HepG2 (cell line): ENCODE measurements around the gene PVALB. TPM values are rescaled to one million over a fixed set of nuclear protein-coding genes. Genes with fewer than 3 reads are reported as not detected.

Source experiments
- ATAC-seq: fragments of 200-7000 bp; cut with Tn5 transposase; 3 replicates; pipeline ENCODE4 v1.9.1; 2020; ENCODE audit warnings: mild to moderate bottlenecking, moderate library complexity
- BruUV-seq: library from RNA; stranded (reverse); fragments of 400-500 nt; replicated peaks from 2 replicates; lab custom pipeline; 2021; lab: Mats Ljungman, UMichigan
- CTCF ChIA-PET: fragments of 300-600 bp; formaldehyde crosslinking; extraction: SDS; loops from one replicate; lab custom pipeline; 2021; ENCODE audit warnings: low total read pairs, inconsistent platforms, low intra/inter-chr PET ratio; lab: Yijun Ruan, JAX
- POLR2A ChIA-PET: fragments of 350-600 bp; sonication (Branson Sonifier 250); formaldehyde crosslinking; loops from one replicate; lab custom pipeline; 2020; ENCODE audit warnings: antibody characterized with exemption, inconsistent platforms; lab: Yijun Ruan, JAX
- DNase-seq: peaks from one replicate; pipeline ENCODE4 v3.0.0-alpha.2; 2015; ENCODE audit warnings: low spot score
- FAIRE-seq: peaks from 3 replicates; lab custom pipeline; 2011; peaks lifted over from hg19 to GRCh38; lab: Jason Lieb, UNC
- H2AFZ ChIP-seq: one replicate; pipeline ENCODE4 v1.6.1; 2011; ENCODE audit warnings: low read length, inconsistent platforms
- H3K27ac ChIP-seq: fragments of 300-600 bp; 3 replicates; pipeline ENCODE4 v1.8.0; 2011; ENCODE audit warnings: mixed run types, mild to moderate bottlenecking, mixed read lengths, low read length, inconsistent platforms; ENCODE audit not compliant: insufficient read depth; ENCODE audit errors: extremely low read length
- H3K27me3 ChIP-seq, 2 experiments: fragments of 200-600 bp in 1 of 2; 2 replicates in 1 of 2; 3 replicates in 1 of 2; pipeline versions ENCODE4 v1.6.0 to v1.8.0; 2011; ENCODE audit warnings: low read length in 2 of 2, mild to moderate bottlenecking in 2 of 2, moderate library complexity in 2 of 2, inconsistent platforms in 1 of 2; ENCODE audit not compliant: insufficient read depth in 2 of 2, control insufficient read depth in 1 of 2
- H3K36me3 ChIP-seq, 2 experiments: fragments of 200-600 bp in 1 of 2; replicated peaks in 1 of 2; 2 replicates in 1 of 2; 3 replicates in 1 of 2; pipeline versions ENCODE4 v1.5.1 to v1.8.0; 2011; ENCODE audit warnings: low read length in 2 of 2, inconsistent platforms in 1 of 2; ENCODE audit not compliant: insufficient read depth in 2 of 2, control insufficient read depth in 1 of 2
- H3K4me1 ChIP-seq: 2 replicates; pipeline ENCODE4 v1.5.1; 2012; ENCODE audit warnings: low read length, inconsistent platforms; ENCODE audit not compliant: insufficient read depth
- H3K4me2 ChIP-seq: 2 replicates; pipeline ENCODE4 v1.6.0; 2011; ENCODE audit warnings: low read depth, low read length, inconsistent platforms
- H3K4me3 ChIP-seq, 3 experiments: fragments of 200-600 bp in 1 of 3; sonication (generic), shearing (Covaris generic) in 1 of 3; replicated peaks in 1 of 3; 2 replicates each; pipeline ENCODE4 v1.5.1; 2011 to 2016; ENCODE audit warnings: low read length in 3 of 3, inconsistent platforms in 2 of 3, low read depth in 2 of 3, mild to moderate bottlenecking in 2 of 3, control low read depth in 1 of 3, mixed read lengths in 1 of 3; ENCODE audit not compliant: insufficient read depth in 1 of 3
- H3K79me2 ChIP-seq: one replicate; pipeline ENCODE4 v1.6.1; 2011; ENCODE audit warnings: low read length, inconsistent platforms; ENCODE audit not compliant: insufficient read depth
- H3K9ac ChIP-seq: 2 replicates; pipeline ENCODE4 v1.6.0; 2011; ENCODE audit warnings: mild to moderate bottlenecking, low read depth, low read length, inconsistent platforms; ENCODE audit not compliant: insufficient read depth
- H3K9me3 ChIP-seq: 2 replicates; pipeline ENCODE4 v1.5.1; 2012; ENCODE audit warnings: mild to moderate bottlenecking, low read length
- H4K20me1 ChIP-seq: 2 replicates; pipeline ENCODE4 v1.6.0; 2011; ENCODE audit warnings: inconsistent platforms, mild to moderate bottlenecking, low read length, moderate library complexity; ENCODE audit not compliant: insufficient read depth
- CTCF ChIP-seq: sonication (generic); formaldehyde crosslinking; IDR thresholded peaks from 2 replicates; pipeline ENCODE4 v1.5.0; 2020; ENCODE audit warnings: mild to moderate bottlenecking, missing genetic modification reagents, moderate library complexity
- HCFC1 ChIP-seq: fragments of 150-350 bp; IDR thresholded peaks from 2 replicates; pipeline ENCODE4 v1.6.1; 2014; ENCODE audit warnings: low read depth, low read length
- MEIS2 ChIP-seq: sonication (generic); formaldehyde crosslinking; IDR thresholded peaks from 2 replicates; pipeline ENCODE4 v1.9.0; 2021; ENCODE audit warnings: mild to moderate bottlenecking, missing genetic modification reagents
- PITX1 ChIP-seq: sonication (generic); formaldehyde crosslinking; IDR thresholded peaks from 2 replicates; pipeline ENCODE4 v1.5.1; 2020; ENCODE audit warnings: mild to moderate bottlenecking, missing genetic modification reagents
- POLR2AphosphoS2 ChIP-seq: IDR thresholded peaks from 2 replicates; pipeline ENCODE4 v1.6.1; 2011; ENCODE audit warnings: low read depth, low read length, improper control_type of control experiment
- RELA ChIP-seq: sonication (generic); formaldehyde crosslinking; IDR thresholded peaks from 2 replicates; pipeline ENCODE4 v1.4.0; 2020; ENCODE audit warnings: missing genetic modification reagents
- RFXANK ChIP-seq: IDR thresholded peaks from 2 replicates; pipeline ENCODE4 v1.6.1; 2016
- SRSF4 ChIP-seq: fragments of 200-400 bp; formaldehyde crosslinking; IDR thresholded peaks from one replicate; pipeline ENCODE4 v1.6.1; 2018; ENCODE audit warnings: mild to moderate bottlenecking, low read depth, low read length, moderate library complexity; ENCODE audit not compliant: poor library complexity, severe bottlenecking
- SRY ChIP-seq: sonication (generic); formaldehyde crosslinking; IDR thresholded peaks from 2 replicates; pipeline ENCODE4 v1.8.0; 2022; ENCODE audit warnings: mild to moderate bottlenecking, missing genetic modification reagents
- STAG1 ChIP-seq: sonication (generic); formaldehyde crosslinking; IDR thresholded peaks from 2 replicates; pipeline ENCODE4 v1.4.0; 2020; ENCODE audit warnings: missing genetic modification reagents
- TBX3 ChIP-seq: fragments of 450-650 bp; IDR thresholded peaks from 2 replicates; pipeline ENCODE4 v1.6.1; 2017; ENCODE audit warnings: antibody characterized with exemption, mild to moderate bottlenecking, inconsistent platforms, borderline replicate concordance
- TFDP2 ChIP-seq: sonication (generic); formaldehyde crosslinking; IDR thresholded peaks from 2 replicates; pipeline ENCODE4 v1.4.0; 2020; ENCODE audit warnings: missing genetic modification reagents
- ZHX1 ChIP-seq: sonication (generic); formaldehyde crosslinking; IDR thresholded peaks from 2 replicates; pipeline ENCODE4 v1.8.1; 2022; ENCODE audit warnings: low read depth, mild to moderate bottlenecking, missing genetic modification reagents
- ZNF24 ChIP-seq: fragments of 450-650 bp; IDR thresholded peaks from 2 replicates; pipeline ENCODE4 v1.6.1; 2017; ENCODE audit warnings: antibody characterized with exemption, mild to moderate bottlenecking
- ZNF263 ChIP-seq: sonication (generic); formaldehyde crosslinking; IDR thresholded peaks from 2 replicates; pipeline ENCODE4 v1.4.0; 2020; ENCODE audit warnings: missing genetic modification reagents
- ZNF563 ChIP-seq: sonication (generic); formaldehyde crosslinking; IDR thresholded peaks from 2 replicates; pipeline ENCODE4 v1.8.0; 2022; ENCODE audit warnings: mild to moderate bottlenecking, moderate library complexity, missing genetic modification reagents
- ZNF800 ChIP-seq: sonication (generic); formaldehyde crosslinking; IDR thresholded peaks from 2 replicates; pipeline ENCODE4 v1.4.0; 2020; ENCODE audit warnings: missing genetic modification reagents
- WGBS: methylation state at CpG from one replicate; pipeline ENCODE4 v1.1.6; 2017; ENCODE audit warnings: low lambda C conversion rate; 5-methylcytosine and 5-hydroxymethylcytosine counted together
- in situ Hi-C: cut with HindIII; loops from 2 replicates; pipeline ENCODE4 v1.10.0; 2017; ENCODE audit warnings: low pct_unique_long_range_greater_than_20kb; ENCODE audit not compliant: extremely low pct_ligation_motif_present
- intact Hi-C: fragments of 100-400 bp; cut with micrococcal nuclease; formaldehyde crosslinking; loops from one replicate; pipeline ENCODE4 v1.10.0; 2022; ENCODE audit not compliant: unreplicated experiment
- polyA plus RNA-seq, 8 experiments: library from polyadenylated mRNA; depleted of rRNA in 3 of 8; stranded (reverse) in 7 of 8; unstranded in 1 of 8; fragments of >200 nt; fragmentation: Illumina TruSeq in 4 of 8; extraction: Trizol in 4 of 8; gene quantifications; 2 replicates each; pipeline versions ENCODE4 v1.2.1 to v1.2.3, GENCODE V29; 2011 to 2016; ENCODE audit warnings: low read depth in 4 of 8, missing spikeins in 1 of 8, mixed read lengths in 1 of 8; ENCODE audit not compliant: insufficient read depth in 1 of 8
- total RNA-seq, 5 experiments: library from RNA; depleted of rRNA; stranded (reverse); fragments of >200 nt; fragmentation: Illumina TruSeq; extraction: Trizol; gene quantifications; 2 replicates each; pipeline ENCODE4 v1.2.3, GENCODE V29; 2016; ENCODE audit warnings: low read depth in 1 of 5

Gene PVALB
- total and polyA plus RNA-seq, 2 of the 13 experiments (the other 11 are each of a cell fraction or from before 2014, with no cell fraction given) = not detected

- TF ChIP-seq HCFC1 = no peak
Measured at GRCh38 chr22:36775586-36775963, 41.3 kb downstream of the PVALB start (continued).

GRCh38 chr22:36773935-36774334, 42.9 kb downstream of the PVALB start:
- no peaks in the 10 kb centered on the region for H4K20me1 ChIP-seq
- H3K4me3 ChIP-seq = no peak overlapping the region
- DNase-seq (no peak), FAIRE-seq (no peak), ATAC-seq (no peak)
- H3K79me2 ChIP-seq = no peaks in the 10 kb centered on the region
- H3K4me2 ChIP-seq = no peak overlapping the region
- in situ Hi-C loops (loop anchor here (10.0 kb wide), 1 partner anchor 229 kb away; no protein-coding TSS in a partner anchor), intact Hi-C loops (loop anchor here (10.0 kb wide), 1 partner anchor 229 kb away; no protein-coding TSS in a partner anchor)
- no TSS peak for BruUV-seq
- H3K27ac ChIP-seq = no peak overlapping the region
- H3K9ac ChIP-seq = no peak overlapping the region
- peaks cover 11% of the 10 kb centered on the region for H3K4me1 ChIP-seq
- WGBS = 20% methylated on average over 3 of the region's 3 CpGs
- ChIA-PET POLR2A (no interaction called here), CTCF (no interaction called here)
- H3K36me3 ChIP-seq = no peaks in the 10 kb centered on the region
- TF ChIP-seq SRY (no peak), RELA (CRISPR knock-in tag) (no peak), RFXANK (CRISPR knock-in tag) (no peak), STAG1 (CRISPR knock-in tag) (peak; percentile 40), ZNF800 (CRISPR knock-in tag) (no peak), TFDP2 (CRISPR knock-in tag) (no peak), ZNF263 (CRISPR knock-in tag) (no peak), MEIS2 (CRISPR knock-in tag) (no peak), PITX1 (no peak), ZHX1 (CRISPR knock-in tag) (no peak), SRSF4 (no peak), POLR2AphosphoS2 (no peak), ZNF563 (no peak), ZNF24 (no peak), TBX3 (no peak), CTCF (CRISPR knock-in tag) (0 out of 2 replicates have a peak, but pooled peaks have one; percentile 10)
- no peaks in the 10 kb centered on the region; the same call in 1 of the 2 replicates for H3K9me3 ChIP-seq
- peaks cover 4 to 49% of the 10 kb centered on the region in 2 experiments for H3K27me3 ChIP-seq
- H2AFZ ChIP-seq = no peak overlapping the region
